Breast epithelium (tissue), 3 donors: Measurements from ENCODE around the gene OTUD1.

ENCODE experiments used
- CTCF ChIP-seq, 3 donors: fragments of 450-650 bp; IDR thresholded peaks; one replicate each; pipeline ENCODE4 v1.5.1; 2016 to 2017; ENCODE audit warnings: antibody characterized with exemption in 3 of 3, mild to moderate bottlenecking in 3 of 3, moderate library complexity in 3 of 3
- POLR2A ChIP-seq: fragments of 450-650 bp; IDR thresholded peaks from one replicate; pipeline ENCODE4 v1.6.1; 2016; ENCODE audit warnings: antibody characterized with exemption, mild to moderate bottlenecking, moderate library complexity
- POLR2AphosphoS5 ChIP-seq, 3 donors: sonication (generic); formaldehyde crosslinking; IDR thresholded peaks; one replicate each; pipeline ENCODE4 v1.6.1; 2017; ENCODE audit warnings: antibody characterized with exemption in 3 of 3

GRCh38 chr10:23413629-23414089 lies 25.2 kb upstream of the OTUD1 start:
- TF ChIP-seq CTCF (IDR thresholded peaks at IDR 0.05), result no peak
- no peak for TF ChIP-seq POLR2A
- TF ChIP-seq POLR2AphosphoS5 (IDR thresholded peaks at IDR 0.05), result no peak
